Sigmoid colon (tissue), 3 donors: ENCODE data around the gene PDCD2L.

ENCODE experiments used
- POLR2A ChIP-seq, 2 donors: fragments of 450-650 bp; IDR thresholded peaks; one replicate each; pipeline ENCODE4 v1.6.1; 2016; ENCODE audit warnings: antibody characterized with exemption in 2 of 2, mild to moderate bottlenecking in 2 of 2, moderate library complexity in 2 of 2
- TF ChIP-seq, protein P1 (sequence below), 4 experiments: fragments of 450-650 bp in 3 of 4; fragments of 200-600 bp in 1 of 4; IDR thresholded peaks; one replicate each; pipeline ENCODE4 v1.5.1; 2016 to 2019; ENCODE audit warnings: antibody characterized with exemption in 4 of 4, mild to moderate bottlenecking in 3 of 4, moderate library complexity in 2 of 4

DNA sequence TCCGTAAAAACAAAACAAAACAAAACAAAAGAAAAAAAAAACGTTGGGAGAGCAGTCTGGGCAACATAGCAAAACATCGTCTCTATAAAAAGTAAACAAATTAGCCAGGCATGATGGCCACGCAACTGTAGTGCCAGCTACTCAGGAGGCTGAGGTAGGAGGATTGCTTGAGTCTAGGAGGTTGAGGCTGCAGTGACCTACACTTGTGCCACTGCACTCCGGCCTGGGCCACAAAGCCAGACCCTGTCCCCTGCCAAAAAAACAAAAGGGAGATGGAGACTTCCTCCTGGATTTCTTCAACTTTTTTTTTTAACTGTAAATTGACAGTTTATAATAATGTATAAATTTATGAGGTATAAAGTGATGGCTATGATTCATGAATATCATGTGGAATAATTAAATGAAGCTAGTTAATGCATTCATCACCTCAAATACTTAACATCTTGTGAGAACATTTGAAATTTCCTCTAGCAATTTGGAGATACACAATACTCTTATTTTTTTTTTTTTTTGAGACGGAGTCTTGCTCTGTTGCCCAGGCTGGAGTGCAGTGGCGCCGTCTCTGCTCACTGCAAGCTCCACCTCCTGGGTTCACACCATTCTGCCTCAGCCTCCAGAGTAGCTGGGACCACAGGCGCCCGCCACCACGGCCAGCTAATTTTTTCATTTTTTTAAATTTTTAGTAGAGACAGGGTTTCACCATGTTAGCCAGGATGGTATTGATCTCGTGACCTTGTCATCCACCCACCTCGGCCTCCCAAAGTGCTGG is 1.9 kb downstream of the PDCD2L start:
- TF ChIP-seq POLR2A (IDR thresholded peaks at IDR 0.05) = no peak
- TF ChIP-seq, protein P1, sequence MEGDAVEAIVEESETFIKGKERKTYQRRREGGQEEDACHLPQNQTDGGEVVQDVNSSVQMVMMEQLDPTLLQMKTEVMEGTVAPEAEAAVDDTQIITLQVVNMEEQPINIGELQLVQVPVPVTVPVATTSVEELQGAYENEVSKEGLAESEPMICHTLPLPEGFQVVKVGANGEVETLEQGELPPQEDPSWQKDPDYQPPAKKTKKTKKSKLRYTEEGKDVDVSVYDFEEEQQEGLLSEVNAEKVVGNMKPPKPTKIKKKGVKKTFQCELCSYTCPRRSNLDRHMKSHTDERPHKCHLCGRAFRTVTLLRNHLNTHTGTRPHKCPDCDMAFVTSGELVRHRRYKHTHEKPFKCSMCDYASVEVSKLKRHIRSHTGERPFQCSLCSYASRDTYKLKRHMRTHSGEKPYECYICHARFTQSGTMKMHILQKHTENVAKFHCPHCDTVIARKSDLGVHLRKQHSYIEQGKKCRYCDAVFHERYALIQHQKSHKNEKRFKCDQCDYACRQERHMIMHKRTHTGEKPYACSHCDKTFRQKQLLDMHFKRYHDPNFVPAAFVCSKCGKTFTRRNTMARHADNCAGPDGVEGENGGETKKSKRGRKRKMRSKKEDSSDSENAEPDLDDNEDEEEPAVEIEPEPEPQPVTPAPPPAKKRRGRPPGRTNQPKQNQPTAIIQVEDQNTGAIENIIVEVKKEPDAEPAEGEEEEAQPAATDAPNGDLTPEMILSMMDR (IDR thresholded peaks at IDR 0.05) = no peak
